ENCODE data around the gene IFT88.

The IFT88 gene

DNA sequence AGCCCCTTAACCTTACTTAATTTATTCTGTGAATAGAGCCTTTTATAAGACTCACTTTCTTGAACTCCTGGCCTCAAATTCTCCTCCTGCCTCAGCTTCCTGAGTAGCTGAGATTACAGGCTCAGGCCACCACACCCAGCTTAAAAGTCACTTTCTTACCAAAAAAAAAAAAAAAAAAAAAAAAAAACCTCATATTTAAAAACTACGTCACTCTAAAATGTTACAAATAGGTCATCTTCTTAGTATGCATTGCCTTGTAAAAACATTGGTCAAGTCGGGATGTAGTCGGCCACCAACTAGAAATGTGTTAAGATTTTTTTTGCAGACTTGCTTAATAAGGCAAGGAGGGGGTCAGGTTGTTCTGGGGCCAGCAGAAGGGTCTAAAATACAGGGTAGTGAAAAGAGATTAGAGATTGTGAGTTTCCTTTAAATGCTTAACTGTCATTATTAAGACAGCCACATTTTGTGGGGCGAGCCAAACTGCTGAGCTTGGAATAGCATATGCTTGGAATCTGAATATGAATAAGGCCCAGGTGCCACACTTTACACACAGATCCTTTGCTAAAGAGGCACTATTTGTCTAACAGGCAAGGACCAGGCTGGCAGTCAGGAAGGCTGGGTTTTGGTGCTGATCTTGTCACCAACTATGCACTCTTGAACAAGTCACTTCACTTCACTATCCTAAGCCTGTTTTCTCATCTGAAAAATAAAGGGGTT is 120.1 kb downstream of the IFT88 start:
- DNase-seq, result no peak

DNA sequence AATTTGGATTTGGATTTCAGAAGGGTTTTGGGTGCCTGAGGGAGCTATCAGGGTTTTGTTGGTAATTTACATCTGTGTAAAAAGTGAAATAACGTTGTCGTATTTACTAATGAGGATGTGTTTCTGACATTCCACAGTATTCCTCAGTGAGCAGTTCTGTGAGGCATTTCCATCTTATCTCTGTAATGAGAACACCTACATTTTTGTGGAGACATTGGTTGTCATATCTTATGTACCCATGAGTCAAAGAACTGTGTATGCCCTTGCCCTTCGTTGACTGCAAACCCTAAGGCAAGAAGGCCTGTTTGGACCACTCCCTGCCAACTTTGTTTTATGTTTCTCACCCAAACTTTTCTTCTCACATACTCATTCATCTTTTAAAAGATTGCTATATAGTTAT is 122.3 kb downstream of the IFT88 start:
- DNase-seq, result no peak

GRCh38 chr13:20691616-20692015 is 124.7 kb downstream of the IFT88 start:
- DNase-seq, result no peak

DNA sequence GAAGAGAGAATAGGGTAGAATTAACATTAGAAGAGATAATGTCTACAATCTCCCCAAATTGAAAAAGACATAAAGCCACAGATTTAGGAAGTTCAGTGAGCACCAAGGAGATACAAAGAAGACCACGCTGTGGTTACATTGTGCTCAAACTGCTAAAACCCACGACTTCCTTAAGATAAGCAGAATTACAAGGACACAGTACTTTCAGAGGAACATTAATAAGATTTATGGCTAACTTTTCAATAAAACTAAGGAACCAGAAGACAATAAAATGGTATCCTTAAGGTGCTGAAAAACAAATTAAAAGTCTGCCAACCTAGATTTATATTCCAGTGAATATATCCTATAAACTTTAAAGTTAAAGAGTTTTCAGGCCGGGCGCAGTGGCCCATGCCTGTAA is 129.1 kb downstream of the IFT88 start:
- DNase-seq, result no peak

DNA sequence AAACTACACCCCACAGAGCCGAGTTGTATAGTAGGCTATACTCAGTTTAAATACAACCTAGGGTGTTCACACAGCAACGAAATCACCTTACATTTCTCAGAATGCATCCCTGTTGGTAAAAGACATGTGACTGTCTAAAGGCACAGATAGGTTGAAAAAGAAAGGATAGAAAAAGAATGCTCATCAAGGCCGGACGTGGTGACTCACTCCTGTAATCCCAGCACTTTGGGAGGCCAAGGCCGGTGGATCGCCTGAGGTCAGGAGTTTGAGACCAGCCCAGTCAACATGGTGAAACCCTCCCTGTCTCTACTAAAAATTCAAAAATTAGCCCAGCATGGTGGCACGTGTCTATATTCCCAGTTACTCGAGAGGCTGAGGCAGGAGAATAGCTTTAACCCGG is 132.8 kb downstream of the IFT88 start:
- DNase-seq, result no peak

DNA sequence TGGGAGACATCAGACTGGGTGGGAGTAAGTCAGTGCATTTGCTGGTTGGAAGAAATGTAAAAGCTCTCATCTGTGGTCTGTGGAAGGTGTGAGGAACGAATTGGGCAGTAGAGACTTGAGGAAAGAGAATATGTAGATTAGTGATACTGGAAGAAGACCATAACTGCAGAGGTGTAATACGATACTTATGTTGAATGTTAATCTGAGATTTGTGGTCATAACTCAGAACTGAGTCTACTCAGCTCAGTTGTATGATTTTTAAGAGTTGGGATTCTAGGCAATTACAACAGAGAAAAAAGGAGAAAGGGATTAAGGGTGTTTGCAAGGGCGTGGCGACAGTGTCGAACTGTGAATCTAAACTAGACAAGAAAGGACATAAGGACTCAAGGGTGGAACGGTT is 133.3 kb downstream of the IFT88 start:
- no peak for DNase-seq

DNA sequence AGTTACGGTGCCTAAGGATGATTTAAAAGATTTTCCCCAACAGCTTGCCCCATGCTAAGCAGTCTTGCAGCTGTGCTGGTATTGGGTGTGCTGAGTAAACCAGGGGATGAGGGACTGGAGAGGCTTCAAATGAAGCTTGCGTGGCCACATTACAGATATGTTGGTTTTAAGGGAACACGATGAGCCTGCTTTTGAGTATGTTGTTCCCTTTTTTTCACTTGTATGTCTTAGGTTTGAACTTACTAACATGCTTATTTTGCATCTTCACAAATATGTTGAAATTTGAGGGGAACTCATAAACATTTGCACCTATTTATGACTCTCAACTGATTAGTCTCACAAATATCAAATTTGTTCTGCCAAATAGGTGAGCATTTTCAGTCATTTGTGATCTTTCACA is 134.5 kb downstream of the IFT88 start:
- DNase-seq, result no peak

GRCh38 chr13:20702530-20702914 is 135.6 kb downstream of the IFT88 start:
- no peak for DNase-seq

DNA sequence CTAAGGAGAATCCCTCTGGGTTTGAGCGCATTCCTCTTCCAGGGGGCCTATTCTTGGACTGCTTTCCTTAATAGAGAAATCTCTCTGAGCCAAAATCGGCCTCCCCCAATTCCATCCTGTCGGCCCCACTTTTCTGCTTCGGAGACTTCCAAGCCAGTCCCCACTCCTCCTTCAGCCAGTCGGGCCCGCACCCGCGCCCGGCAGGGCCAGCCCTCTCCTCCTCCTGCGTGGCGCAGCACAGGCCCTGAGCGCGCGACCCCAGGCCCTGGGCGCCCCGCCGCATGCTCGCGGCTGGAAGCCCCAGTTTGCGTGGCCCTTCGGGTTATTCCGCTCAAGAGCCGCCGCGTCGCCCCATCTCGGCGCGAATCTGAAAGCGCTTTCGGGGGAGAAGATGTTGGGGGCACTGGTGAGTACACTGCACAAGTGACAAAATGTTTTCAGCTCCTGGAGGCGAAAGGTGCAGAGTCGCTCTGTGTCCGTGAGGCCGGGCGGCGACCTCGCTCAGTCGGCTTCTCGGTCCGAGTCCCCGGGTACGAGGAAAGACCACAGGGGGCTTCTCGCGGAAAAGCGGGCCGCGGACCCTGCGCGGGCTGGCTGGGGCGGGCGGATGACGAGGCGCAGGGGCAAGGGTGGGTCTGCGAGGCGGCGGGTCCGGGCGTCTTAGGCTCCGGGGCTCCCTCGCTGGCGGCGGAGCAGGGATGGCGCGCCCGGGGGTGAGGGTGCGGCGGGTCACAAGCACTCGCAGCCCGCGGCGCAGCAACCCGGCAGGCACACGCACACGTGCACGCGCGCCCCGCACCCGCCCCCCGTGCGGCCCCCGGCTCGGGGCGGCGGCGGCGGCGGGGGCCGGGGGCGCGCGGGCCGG is 136.2 kb downstream of the IFT88 start, which contains the start of gene IL17D:
TSS of gene IL17D (plus strand) at position 785 of the 865 bp plus-strand sequence. CDS start 303 bp downstream, outside the sequence.
- DNase-seq, result no peak

DNA sequence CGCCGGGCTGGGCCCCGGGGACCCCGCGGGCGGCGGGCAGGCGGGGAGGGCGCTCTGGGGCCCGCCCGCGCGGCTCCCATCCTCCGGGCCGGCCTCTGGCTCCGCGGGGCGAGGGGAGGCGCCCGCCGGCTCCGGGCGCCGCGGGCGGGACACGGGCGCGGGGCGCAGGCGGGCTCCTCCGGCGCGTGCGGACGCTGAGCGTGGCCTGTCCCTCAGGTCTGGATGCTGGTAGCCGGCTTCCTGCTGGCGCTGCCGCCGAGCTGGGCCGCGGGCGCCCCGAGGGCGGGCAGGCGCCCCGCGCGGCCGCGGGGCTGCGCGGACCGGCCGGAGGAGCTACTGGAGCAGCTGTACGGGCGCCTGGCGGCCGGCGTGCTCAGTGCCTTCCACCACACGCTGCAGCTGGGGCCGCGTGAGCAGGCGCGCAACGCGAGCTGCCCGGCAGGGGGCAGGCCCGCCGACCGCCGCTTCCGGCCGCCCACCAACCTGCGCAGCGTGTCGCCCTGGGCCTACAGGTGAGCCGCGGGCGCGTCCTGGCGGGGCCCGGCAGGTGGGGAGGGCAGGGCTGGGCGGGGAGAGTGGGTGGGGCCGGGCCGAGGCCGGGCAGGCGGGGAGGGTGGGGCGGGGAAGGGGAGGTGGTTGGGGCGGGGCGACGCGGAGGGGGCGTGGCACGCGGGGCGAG is 137.0 kb downstream of the IFT88 start:
- DNase-seq, result peak; percentile 68

GRCh38 chr13:20704459-20705069 is 137.6 kb downstream of the IFT88 start:
- DNase-seq, result no peak

DNA sequence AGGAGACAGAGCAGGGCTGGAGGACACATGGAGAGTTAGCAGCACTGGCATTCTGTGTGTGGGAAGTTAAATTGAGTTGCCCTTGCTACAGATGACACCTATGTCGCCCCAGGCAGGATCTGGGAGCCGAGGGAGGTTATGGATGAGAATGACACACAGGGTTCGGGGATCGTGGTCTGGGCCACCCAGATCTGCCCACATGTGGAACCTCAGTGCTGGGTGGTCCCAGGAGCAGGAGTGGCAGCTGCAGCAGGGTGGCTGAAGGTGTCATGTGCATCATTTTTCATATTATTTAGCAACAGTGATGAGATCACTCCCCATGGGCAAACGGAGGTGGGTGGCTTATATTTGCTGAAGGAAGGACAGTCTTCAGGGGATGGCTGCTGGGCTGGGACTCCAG is 139.7 kb downstream of the IFT88 start:
- DNase-seq, result no peak

- DNase-seq, result no peak
Measured at GRCh38 chr13:20708216-20708615, 141.3 kb downstream of the IFT88 start.

- no peak for DNase-seq
Measured at GRCh38 chr13:20709369-20709768, 142.4 kb downstream of the IFT88 start.

- no peak for DNase-seq
Measured at GRCh38 chr13:20709782-20710181, 142.8 kb downstream of the IFT88 start.

DNA sequence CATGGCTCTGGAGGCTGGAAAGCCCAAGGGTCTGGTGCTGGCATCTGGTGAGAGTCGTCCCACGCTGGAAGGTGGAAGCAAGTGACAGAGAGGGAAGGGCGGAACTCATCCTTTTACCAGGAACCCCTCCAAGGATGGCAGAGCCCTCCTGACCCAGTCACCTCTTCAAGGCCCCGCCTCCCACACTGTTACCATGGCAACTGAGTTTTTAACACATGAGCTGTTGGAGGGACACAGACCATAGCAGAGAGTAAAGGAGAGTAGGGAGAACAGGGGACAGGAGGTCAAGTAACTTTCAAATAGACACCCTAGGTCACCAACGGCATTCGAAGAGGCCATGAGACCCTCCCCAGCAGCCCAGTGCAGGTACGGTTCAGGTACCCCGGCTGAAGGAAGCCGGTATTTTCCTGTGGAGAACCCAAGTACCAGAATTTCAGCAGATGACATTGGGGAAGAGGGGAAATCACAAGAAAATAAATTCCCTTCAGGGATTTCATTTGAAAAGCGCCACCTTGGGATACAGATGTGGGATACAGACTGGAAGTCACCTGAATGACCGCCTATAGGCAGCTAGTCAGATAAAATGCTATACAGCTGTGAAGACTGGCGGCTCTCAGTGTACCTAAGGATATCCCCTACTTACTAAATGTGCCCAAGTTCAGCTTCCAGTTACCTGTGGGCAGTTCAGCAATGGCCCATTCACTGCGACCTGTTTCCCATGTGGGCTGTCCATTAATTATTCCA is 144.5 kb downstream of the IFT88 start:
- no peak for DNase-seq

GRCh38 chr13:20713014-20713376 is 146.0 kb downstream of the IFT88 start:
- no peak for DNase-seq

DNA sequence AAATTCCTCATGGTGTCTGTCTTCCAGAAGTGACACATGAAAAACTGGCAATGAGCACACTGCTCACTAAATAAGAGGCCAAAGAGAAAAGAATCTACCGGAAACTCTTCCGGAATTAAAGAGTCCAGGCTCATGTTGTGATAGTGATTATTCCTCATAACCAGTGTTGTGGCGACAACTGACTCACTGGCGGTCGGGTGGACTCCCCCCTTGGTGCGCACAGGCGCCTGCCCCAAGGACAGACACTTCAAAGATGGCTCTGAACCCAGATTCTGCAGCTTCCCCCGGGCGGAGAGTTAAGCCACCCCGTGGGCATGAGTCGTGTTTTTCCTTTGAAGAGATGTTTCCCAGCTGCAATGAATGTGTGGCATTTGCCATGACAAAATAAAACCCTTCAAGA is 146.8 kb downstream of the IFT88 start:
- peak; percentile 58 for DNase-seq

DNA sequence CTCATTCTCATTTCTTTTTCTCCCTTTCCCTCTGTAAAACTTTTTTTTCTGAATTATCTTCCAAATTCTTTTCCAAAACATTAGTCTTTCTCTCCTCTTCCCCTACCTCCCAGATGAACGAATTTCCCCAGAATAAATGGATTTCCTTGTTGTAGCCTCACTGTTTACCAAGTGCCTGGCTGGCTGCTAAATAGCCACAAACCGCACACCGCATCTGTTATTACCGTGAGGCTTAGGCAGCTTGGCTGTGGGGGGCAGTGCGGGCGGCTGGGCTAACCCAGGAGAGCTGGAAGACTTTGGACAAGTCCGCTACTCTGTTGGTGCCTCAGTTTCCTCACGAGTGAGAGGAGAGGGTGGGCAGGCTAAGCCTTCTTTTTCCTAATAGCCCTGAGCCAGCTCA is 147.2 kb downstream of the IFT88 start:
- DNase-seq, result no peak

DNA sequence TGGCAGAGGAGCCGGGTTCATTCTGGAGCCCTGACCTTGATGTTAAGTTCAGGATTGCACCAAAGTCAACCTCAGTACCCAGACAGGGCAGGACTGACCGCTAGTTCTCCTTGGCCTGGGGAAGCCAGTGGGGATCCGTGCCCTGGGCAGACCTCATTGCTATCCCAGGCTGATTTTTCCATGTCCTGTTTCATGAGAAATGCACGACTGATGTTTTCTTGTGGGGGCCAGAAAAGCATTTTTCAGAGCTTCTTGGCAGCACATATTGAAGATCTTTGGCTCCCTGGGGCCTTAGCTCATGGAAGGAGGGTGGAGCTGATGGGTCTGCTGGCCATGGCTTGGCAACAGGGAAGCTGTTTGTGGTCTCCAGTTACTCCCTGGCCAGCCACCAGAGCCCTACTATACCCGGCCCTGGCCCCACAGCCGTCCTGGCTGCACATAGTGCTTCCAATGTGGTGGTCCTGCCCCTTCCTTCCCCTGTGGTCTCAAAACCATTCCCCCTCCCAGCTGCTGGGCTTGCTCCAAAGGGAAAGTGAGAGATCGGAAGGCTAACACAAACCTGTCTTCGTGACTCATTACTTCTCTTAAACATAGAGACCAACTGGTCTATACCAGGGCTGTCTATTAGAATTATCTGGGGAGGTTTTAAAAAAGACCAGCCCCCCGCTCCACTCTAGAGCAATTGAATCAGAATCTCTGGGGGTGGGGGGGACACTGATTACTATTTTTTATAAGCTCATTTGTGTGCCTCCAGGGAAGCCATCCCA is 147.8 kb downstream of the IFT88 start:
- peak; percentile 82 for DNase-seq

- no peak for DNase-seq
Measured at GRCh38 chr13:20715330-20715712, 148.4 kb downstream of the IFT88 start.

- DNase-seq, result no peak
Measured at GRCh38 chr13:20716951-20717350, 150.0 kb downstream of the IFT88 start.
